SK-N-MC (cell line): ENCODE measurements around the gene CACHD1.

Experiments
- EZH2 ChIP-seq: fragments of 200-600 bp; sonication (generic); IDR thresholded peaks from one replicate; pipeline ENCODE4 v1.6.1; 2017; ENCODE audit warnings: antibody characterized with exemption
- FOXP2 ChIP-seq: optimal IDR thresholded peaks from 2 replicates; pipeline ENCODE3; 2011; ENCODE audit warnings: mild to moderate bottlenecking, moderate library complexity; ENCODE audit not compliant: insufficient read depth; ENCODE audit errors: extremely low read length, control extremely low read depth
- POLR2AphosphoS5 ChIP-seq: IDR thresholded peaks from 2 replicates; pipeline ENCODE4 v1.6.1; 2012; ENCODE audit warnings: mild to moderate bottlenecking, low read depth, low read length, borderline replicate concordance

DNA sequence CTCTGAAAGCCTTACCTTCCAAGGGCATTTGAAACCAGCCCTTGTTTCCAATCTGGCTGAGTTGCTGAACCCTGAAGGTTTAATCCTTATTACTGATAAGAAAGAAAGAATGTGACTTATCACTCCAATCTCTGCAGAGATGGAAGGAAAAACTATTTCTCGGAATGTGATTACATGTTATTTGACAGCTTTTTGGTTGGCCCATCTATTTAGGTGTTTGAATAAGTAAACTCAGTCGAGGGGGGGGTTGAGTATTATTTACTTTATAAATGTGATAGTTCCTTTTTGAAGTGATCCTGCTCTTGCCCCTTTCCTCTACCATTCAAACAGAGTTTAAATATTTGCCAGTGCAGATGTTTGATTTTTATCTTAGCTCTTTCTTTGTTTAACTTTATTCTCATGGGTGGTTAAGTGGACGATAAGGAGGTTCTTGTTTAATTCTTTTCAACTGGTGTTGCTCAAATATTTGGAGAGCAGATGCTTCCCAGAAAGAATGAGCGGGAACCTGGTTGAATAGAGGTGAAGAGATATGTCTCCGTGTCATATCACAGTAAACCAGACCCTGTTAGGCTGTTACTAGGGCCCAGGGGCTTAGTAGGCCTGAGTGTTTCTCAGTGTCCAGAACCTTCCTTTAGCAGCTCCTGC, 126.1 kb downstream of the CACHD1 start:
- TF ChIP-seq EZH2, result no peak
- no peak for TF ChIP-seq POLR2AphosphoS5
- TF ChIP-seq FOXP2, result no peak
